ENCODE results near the gene KCNIP1.

KCNIP1 gene

GRCh38 chr5:170782438-170782837 is 278.6 kb downstream of the KCNIP1 start:
- no peak for DNase-seq (ENCODE audit: low read depth)
- TF ChIP-seq CTCF (IDR thresholded peaks at IDR 0.05; ENCODE audit: insufficient read depth, low read depth, low read length, missing control alignments) = no peak
- H3K4me3 ChIP-seq (ENCODE audit: low read depth, low read length) = no peak overlapping the region

GRCh38 chr5:170783498-170784247 is 279.9 kb downstream of the KCNIP1 start, which contains the start of gene GABRP:
GABRP (plus strand) TSS chr5:170783725; CDS start chr5:170788616, 4,891 bp downstream.
- DNase-seq (ENCODE audit: low read depth) = no peak
- no peak within 1 kb of the TSS for H3K4me3 ChIP-seq (ENCODE audit: low read depth, low read length)
- no peak for TF ChIP-seq CTCF (IDR thresholded peaks at IDR 0.05; ENCODE audit: insufficient read depth, low read depth, low read length, missing control alignments)

- DNase-seq (ENCODE audit: low read depth) = no peak
- TF ChIP-seq CTCF (IDR thresholded peaks at IDR 0.05; ENCODE audit: insufficient read depth, low read depth, low read length, missing control alignments) = no peak
- H3K4me3 ChIP-seq (ENCODE audit: low read depth, low read length) = no peak overlapping the region
Observed at GRCh38 chr5:170785416-170785815, 281.6 kb downstream of the KCNIP1 start.

Data from GM12865 (cell line).